ENCODE measurements around the gene DCBLD1. TPM values are rescaled to one million over a fixed set of nuclear protein-coding genes. Genes with fewer than 3 reads are reported as not detected.

The DCBLD1 gene
- total RNA-seq, 1 experiment from 2014 or later, result 6.1 TPM

- DNase-seq, result no peak
- no peak overlapping the region for H2AFZ ChIP-seq
- no peaks in the 10 kb centered on the region for H3K9me3 ChIP-seq (ENCODE audit: insufficient read depth, low read depth)
- ChIA-PET POLR2A (ENCODE audit: unreplicated experiment) (interaction anchor here (0.6 to 0.7 kb wide), 2 partner anchors 85 to 121 kb away, joined by 3 to 20 read pairs; no protein-coding TSS in a partner anchor), CTCF (no interaction called here)
- no peaks in the 10 kb centered on the region for H3K4me1 ChIP-seq (replicated peaks; ENCODE audit: insufficient read depth)
- no peaks in the 10 kb centered on the region for H3K36me3 ChIP-seq (ENCODE audit: low read depth)
- H3K4me2 ChIP-seq, result no peak overlapping the region
- intact Hi-C loops (cut with micrococcal nuclease; ENCODE audit: unreplicated experiment), result no loop called here
- no peaks in the 10 kb centered on the region for H3K9me2 ChIP-seq (ENCODE audit: insufficient read depth)
- no TSS peak for BruUV-seq (replicated peaks)
- H3F3A ChIP-seq (ENCODE audit: insufficient read depth, low read depth), result peaks cover 13% of the 10 kb centered on the region; the same call in 1 of the 2 replicates
- TF ChIP-seq, protein P1, sequence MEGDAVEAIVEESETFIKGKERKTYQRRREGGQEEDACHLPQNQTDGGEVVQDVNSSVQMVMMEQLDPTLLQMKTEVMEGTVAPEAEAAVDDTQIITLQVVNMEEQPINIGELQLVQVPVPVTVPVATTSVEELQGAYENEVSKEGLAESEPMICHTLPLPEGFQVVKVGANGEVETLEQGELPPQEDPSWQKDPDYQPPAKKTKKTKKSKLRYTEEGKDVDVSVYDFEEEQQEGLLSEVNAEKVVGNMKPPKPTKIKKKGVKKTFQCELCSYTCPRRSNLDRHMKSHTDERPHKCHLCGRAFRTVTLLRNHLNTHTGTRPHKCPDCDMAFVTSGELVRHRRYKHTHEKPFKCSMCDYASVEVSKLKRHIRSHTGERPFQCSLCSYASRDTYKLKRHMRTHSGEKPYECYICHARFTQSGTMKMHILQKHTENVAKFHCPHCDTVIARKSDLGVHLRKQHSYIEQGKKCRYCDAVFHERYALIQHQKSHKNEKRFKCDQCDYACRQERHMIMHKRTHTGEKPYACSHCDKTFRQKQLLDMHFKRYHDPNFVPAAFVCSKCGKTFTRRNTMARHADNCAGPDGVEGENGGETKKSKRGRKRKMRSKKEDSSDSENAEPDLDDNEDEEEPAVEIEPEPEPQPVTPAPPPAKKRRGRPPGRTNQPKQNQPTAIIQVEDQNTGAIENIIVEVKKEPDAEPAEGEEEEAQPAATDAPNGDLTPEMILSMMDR (conservative IDR thresholded peaks at IDR 0.05), result no peak
- no peak for TF ChIP-seq EZH2 (IDR thresholded peaks at IDR 0.05; ENCODE audit: low read depth)
- H3K4me3 ChIP-seq, result no peak overlapping the region
- no peaks in the 10 kb centered on the region for H4K20me1 ChIP-seq (ENCODE audit: insufficient read depth)
- H3K27ac ChIP-seq, result no peak overlapping the region
- H3K27me3 ChIP-seq (ENCODE audit: insufficient read depth, low read depth), result no peaks in the 10 kb centered on the region
- no peaks in the 10 kb centered on the region for H3K79me2 ChIP-seq (ENCODE audit: low read depth)
These were observed 4.3 kb upstream of the DCBLD1 start for GRCh38 chr6:117477988-117478852.

GRCh38 chr6:117478853-117479231 is 3.6 kb upstream of the DCBLD1 start:
- no peaks in the 10 kb centered on the region for H3K36me3 ChIP-seq (ENCODE audit: low read depth)
- BruUV-seq (replicated peaks), result no TSS peak
- no peaks in the 10 kb centered on the region for H4K20me1 ChIP-seq (ENCODE audit: insufficient read depth)
- H3K79me2 ChIP-seq (ENCODE audit: low read depth), result peaks cover 5% of the 10 kb centered on the region; the same call in 1 of the 2 replicates
- TF ChIP-seq, protein P1 (conservative IDR thresholded peaks at IDR 0.05), result no peak
- no peak for TF ChIP-seq EZH2 (IDR thresholded peaks at IDR 0.05; ENCODE audit: low read depth)
- H2AFZ ChIP-seq, result no peak overlapping the region
- H3K9me3 ChIP-seq (ENCODE audit: insufficient read depth, low read depth), result no peaks in the 10 kb centered on the region
- no peak overlapping the region for H3K4me3 ChIP-seq
- no peak overlapping the region for H3K27ac ChIP-seq
- H3K27me3 ChIP-seq (ENCODE audit: insufficient read depth, low read depth), result no peaks in the 10 kb centered on the region
- no peaks in the 10 kb centered on the region for H3K9me2 ChIP-seq (ENCODE audit: insufficient read depth)
- no peak for DNase-seq
- H3K4me2 ChIP-seq, result no peak overlapping the region
- peaks cover 18% of the 10 kb centered on the region; the same call in 1 of the 2 replicates for H3F3A ChIP-seq (ENCODE audit: insufficient read depth, low read depth)
- peaks cover 1% of the 10 kb centered on the region; the same call in 1 of the 2 replicates for H3K4me1 ChIP-seq (replicated peaks; ENCODE audit: insufficient read depth)
- POLR2A ChIA-PET (ENCODE audit: unreplicated experiment), result no interaction called here
- CTCF ChIA-PET, result no interaction called here
- intact Hi-C loops (cut with micrococcal nuclease; ENCODE audit: unreplicated experiment), result no loop called here

DNA sequence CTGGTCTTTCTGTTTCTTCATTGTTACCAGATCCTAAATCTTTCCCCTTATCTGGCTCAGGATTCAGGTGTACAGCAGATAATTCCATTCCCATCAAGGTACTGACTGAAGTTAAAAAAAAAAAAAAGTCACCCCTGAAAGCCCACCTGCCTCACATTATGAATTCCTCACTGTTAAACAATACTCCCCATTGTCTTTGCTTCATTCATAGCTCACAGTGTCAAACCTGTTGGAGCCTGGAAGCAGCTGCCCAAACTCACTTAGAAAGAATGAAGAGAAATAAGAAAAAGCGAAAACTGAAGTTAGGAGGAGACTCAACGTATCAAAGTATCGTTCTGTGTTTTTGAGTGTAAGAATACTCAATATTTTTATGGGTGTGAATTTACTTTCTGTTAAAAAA is 1.8 kb upstream of the DCBLD1 start:
- intact Hi-C loops (cut with micrococcal nuclease; ENCODE audit: unreplicated experiment), result no loop called here
- DNase-seq, result no peak
- H3K9me3 ChIP-seq (ENCODE audit: insufficient read depth, low read depth), result no peaks in the 10 kb centered on the region
- H3K9me2 ChIP-seq (ENCODE audit: insufficient read depth), result no peaks in the 10 kb centered on the region
- BruUV-seq (replicated peaks), result no TSS peak
- ChIA-PET POLR2A (ENCODE audit: unreplicated experiment) (interaction anchor here (0.8 kb wide), 1 partner anchor 121 kb away, joined by 7 read pairs; no protein-coding TSS in a partner anchor), CTCF (no interaction called here)
- H3K27me3 ChIP-seq (ENCODE audit: insufficient read depth, low read depth), result no peaks in the 10 kb centered on the region
- H4K20me1 ChIP-seq (ENCODE audit: insufficient read depth), result no peaks in the 10 kb centered on the region
- no peak overlapping the region for H3K4me2 ChIP-seq
- H3K27ac ChIP-seq, result no peak overlapping the region
- H3F3A ChIP-seq (ENCODE audit: insufficient read depth, low read depth), result peaks cover 23% of the 10 kb centered on the region; the same call in 1 of the 2 replicates
- no peak overlapping the region for H2AFZ ChIP-seq
- peaks cover 16% of the 10 kb centered on the region for H3K4me1 ChIP-seq (replicated peaks; ENCODE audit: insufficient read depth)
- no peaks in the 10 kb centered on the region for H3K36me3 ChIP-seq (ENCODE audit: low read depth)
- peaks cover 23% of the 10 kb centered on the region for H3K79me2 ChIP-seq (ENCODE audit: low read depth)
- TF ChIP-seq, protein P1 (conservative IDR thresholded peaks at IDR 0.05), result no peak
- TF ChIP-seq EZH2 (IDR thresholded peaks at IDR 0.05; ENCODE audit: low read depth), result no peak
- H3K4me3 ChIP-seq, result no peak overlapping the region
